Activated CD4-positive, alpha-beta T cell treated with anti-CD3 and anti-CD28 coated beads, Interleukin-2, Interleukin-6, amounts not matched to agents 100 ng/mL and 50 ng/mL, durations not matched to agents 16 hours and 8 hours (primary cell): ENCODE measurements around the gene WEE2.
"Not testable (repeated sequence)": the region's sequence is repeated elsewhere in the genome, so short reads cannot be mapped to it uniquely, and the experiment has no call there.

Experiments used
- DNase-seq: peaks from one replicate; pipeline ENCODE4 v3.0.0-alpha.2; 2020

Gene WEE2

GRCh38 chr7:141715794-141716689, 7.9 kb downstream of the WEE2 start:
- DNase-seq, result no peak

DNA sequence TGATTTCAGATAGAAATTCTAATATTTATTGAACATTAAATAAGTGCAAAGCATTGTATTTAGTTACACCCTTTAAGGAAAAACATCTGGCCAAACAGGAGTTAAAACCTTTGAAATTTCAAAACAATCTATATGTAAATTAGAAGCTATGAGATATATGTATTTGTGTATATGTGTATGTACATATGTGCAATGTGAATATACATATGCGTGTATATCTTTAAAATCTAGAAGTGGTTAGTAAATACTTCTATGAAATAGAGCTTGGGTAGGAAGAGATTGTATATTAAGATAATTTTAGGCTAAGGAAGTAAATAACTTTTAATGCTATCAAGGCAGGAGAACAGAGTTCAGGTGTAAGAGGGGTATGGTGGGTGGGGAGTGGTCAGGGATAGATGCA, 9.3 kb downstream of the WEE2 start:
- no peak for DNase-seq

DNA sequence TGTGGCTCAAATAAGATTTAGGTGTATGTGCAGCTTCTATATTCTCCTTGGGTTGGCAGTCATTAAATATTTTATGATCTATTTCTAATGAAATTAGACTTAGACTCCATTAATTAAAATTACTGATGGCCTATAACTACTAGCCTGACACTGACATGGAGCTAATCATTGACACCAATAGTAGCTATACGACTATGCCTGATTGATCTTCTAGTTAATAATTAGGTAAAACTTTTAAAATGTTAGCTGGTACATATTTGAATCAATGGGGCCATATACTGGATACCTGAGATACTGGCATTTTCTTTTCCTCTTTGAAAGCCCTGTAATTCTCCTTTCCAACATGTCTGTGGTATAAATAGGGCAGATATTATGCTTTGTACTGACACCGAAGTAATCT, 14.4 kb downstream of the WEE2 start:
- DNase-seq, result no peak

GRCh38 chr7:141729020-141729419, 20.9 kb downstream of the WEE2 start:
- no peak for DNase-seq

DNA sequence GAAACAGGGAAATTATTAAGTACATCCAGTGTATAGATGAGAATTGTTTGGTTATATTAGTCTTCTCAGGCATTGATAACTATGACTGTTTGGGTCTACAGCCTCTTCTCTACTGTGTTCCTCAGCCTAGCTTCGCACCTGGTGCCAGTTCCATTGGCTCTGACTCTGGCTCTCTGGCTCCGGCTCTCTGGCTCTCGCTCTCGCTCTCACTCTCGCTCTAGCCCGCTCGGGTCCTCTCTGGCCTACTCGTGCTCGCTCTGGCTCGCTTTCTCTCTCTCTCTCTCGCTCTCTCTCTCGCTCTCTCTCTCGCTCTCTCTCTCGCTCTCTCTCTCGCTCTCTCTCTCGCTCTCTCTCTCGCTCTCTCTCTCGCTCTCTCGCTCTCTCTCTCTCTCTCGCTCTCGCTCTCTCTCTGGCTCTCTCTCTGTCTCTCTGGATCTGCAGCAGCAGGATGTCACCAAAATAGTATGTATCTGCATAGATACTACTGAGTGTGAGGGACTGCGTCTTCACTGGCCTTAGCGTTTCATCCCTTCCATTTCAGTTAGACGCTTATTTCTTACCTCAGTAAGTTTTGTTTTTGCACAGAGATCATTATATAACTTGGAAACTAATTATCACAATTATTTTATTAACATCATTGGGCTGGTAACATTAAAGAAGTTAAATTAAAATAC, 23.5 kb downstream of the WEE2 start:
- no peak for DNase-seq

DNA sequence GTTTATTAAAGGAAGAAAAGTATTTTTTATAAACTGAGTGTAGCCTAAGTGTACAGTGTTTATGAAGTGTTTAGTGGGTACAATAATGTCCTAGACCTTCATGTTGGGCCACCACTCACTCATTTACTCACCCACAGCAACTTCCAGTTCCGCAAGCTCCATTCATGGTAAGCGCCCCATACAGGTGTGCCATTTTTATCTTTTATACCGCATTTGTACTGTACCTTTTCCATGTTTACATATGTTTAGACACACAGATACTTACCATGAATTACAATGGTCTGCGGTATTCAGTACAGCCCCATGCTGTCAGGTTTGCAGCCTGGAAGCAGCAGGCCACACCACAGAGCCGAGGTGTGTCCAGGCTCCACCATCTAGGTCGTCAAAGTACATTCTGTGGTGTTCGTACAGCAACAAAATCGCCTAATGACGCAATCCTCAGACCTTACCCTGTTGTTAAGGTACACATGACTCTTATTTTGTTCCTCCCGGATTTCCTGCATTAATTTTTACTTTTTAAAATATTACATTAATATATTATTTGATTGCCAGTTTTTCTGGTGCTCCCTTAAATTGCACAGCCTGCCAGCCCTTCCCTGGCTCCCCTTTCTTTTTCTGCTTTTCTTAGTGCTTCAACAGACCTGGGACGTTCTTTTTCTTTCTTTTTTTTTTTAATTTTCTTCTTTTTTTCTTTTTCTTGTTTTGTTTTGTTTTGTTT, 29.1 kb downstream of the WEE2 start:
- DNase-seq, result peak; percentile 14

DNA sequence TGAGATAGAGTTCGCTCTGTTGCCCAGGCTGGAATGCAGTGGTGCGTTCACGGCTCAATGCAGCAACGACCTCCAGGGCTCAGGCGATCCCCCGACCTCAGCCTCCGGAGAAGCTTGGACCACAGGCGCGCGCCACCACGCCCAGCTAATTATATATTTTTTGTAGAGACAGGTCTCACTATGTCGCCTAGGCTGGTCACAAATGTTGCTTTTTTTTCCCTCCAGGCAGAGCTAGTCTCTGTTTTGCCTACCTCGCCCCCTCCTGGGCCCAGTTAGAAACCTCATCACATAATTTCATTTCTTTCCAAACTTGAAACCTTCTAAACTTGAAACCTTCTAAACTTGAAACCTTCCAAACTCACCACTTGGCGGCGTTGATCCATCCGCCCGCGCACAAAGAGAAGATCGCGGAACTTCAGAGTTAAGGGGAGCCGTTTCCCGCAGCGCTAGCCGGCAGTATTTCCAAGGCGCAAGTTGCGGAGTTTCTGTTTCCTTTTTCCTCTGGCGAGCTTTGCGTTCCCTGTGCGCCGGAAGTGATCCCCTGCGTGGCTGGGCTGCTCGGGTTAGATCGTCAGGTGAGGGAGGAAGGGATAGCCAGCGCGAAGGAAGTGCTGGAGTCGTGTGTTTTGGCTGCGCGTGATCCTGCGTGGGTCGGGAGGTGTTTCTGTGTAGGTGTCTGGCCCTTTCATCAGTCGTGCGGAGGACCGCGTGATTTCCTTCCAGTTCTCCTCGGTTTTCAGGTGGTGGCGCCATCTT, 29.9 kb downstream of the WEE2 start, which contains the start of gene SSBP1:
Gene SSBP1, plus strand, starts transcription at position 523 of the 756 bp plus-strand sequence. CDS start 809 bp downstream, outside the sequence.
- peak; percentile 95 for DNase-seq

GRCh38 chr7:141738592-141739013, 30.4 kb downstream of the WEE2 start:
- DNase-seq, result no peak

DNA sequence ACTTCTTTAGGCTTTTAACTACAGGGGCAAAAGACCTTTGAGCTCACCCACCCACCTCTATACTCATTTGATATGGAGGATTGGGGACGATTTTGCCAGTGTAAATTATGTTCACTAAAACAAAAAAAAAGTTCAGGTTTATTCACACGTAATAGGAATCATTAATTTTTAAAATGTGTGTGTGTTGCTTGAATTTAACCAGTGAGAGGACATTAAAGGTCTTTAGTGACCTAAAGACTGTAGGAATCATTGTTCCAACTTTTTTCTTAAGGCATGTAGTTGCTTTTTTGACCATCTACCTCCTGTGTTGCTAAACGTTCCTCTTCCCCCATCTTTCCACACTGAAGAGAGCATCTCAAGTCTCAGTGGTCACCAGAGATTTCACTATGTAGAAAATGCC, 31.1 kb downstream of the WEE2 start:
- DNase-seq, result no peak

DNA sequence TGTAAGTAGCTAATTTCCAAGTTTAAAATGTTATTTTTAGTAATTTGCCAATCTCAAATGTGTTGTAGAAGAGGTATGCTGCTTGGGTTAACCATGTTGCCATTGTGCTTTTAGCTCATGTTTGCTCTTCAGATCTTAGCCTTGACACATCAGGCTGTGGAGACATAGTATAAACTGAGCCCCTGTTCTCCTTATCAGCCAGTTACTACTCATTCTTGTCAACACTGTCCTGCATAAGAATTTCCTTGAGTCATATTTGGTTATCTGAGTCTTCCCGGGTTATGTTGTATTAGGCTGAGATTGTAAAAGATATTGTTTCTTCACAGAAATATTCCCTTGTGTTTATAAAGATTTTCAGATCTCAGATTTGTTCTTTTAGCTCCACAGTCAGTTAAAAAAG, 34.1 kb downstream of the WEE2 start:
- no peak for DNase-seq

GRCh38 chr7:141744131-141744530, 36.0 kb downstream of the WEE2 start:
- no peak for DNase-seq

DNA sequence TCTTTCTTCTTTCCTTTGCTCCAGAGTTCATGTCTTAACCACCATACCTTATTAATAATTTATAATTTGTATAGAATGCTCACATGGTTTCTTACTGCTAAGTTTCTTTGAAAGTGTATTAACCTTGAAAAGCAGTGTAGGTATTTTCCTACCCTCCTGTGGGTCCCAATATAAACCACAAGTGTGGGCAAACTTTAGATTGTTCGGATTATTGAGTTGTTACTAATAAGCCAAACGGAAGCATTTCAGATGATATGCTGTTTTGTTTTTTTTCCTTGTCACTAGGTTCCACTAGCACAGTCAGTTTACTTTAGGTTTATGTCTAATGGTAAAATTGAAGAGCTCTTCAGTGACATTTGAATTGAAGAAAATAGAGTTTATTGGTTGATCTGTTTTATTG, 40.2 kb downstream of the WEE2 start:
- no peak for DNase-seq

GRCh38 chr7:141751904-141752303, 43.8 kb downstream of the WEE2 start:
- DNase-seq, result not testable (repeated sequence)

DNA sequence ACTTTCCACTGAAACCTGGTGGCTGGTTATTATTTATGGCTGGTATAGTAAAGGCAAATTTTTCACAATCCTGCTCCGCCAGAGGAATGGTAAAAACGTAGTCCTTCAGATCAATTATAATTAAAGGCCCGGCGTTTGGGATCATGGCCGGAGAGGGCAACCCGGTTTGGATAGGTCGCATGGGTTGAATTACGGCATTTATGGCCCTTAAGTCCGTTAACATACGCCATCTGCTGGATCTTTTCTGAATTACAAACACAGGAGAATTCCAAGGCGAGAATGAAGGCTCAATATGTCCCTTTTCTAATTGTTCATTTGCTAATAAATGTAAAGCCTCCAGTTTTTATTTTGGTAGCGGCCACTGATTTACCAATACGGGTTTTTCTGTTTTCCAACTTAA, 44.5 kb downstream of the WEE2 start:
- no peak for DNase-seq

DNA sequence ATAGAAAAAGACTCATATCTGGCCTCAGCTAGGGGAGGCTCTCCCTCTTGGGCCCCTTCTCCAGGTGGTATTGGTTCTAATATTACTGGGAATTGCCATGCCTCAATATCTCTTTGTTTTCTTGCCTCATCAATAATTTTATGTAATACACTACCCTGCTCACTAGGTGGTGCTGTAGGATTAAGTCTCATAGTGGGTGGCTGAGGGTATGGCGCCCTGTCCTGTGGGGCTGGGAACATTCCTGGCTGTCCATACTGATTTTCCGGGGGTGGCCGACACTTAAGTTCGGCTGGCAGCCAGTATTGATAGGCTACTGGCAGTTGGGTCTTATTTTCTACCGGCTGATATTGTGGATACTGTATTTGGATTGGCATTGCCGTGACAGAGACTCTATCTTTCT, 46.8 kb downstream of the WEE2 start:
- DNase-seq, result peak; percentile 35

DNA sequence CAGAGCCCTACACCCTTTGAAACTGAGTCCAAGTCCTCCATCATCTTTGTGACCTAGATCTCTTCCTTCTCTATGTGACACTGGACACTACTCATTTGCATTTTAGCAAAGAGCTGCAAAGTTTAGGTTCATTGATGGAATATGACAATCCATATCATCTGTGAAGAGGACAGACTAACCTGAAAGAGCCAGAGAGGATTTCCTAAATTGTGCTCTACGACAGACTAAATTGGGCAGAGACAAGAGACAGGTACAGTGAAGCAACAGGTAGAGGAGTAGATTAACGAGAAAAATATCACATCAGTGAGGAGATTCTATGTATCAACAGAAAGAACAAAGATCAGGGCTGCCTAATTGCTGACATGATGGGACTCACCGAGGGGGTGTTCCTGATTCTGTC, 55.6 kb downstream of the WEE2 start, which contains the start of gene TAS2R3:
Gene TAS2R3, plus strand, starts transcription at position 301 of the 400 bp plus-strand sequence. Its CDS starts 62 bp downstream, at position 363.
- no peak for DNase-seq

DNA sequence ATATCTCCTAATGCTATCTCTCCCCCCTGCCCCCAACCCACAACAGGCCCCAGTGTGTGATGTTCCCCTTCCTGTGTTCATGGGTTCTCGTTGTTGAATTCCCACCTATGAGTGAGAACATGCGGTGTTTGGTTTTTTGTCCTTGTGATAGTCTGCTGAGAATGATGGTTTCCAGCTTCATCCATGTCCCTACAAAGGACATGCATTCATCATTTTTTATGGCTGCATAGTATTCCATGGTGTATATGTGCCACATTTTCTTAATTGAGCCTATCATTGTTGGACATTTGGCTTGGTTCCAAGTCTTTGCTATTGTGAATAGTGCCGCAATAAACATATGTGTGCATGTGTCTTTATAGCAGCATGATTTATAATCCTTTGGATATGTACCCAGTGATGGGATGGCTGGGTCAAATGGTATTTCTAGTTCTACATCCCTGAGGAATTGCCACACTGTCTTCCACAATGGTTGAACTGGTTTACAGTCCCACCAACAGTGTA, 62.0 kb downstream of the WEE2 start:
- not testable (repeated sequence) for DNase-seq

GRCh38 chr7:141776374-141776773, 68.2 kb downstream of the WEE2 start, which contains the start of gene TAS2R4:
Gene TAS2R4 (plus strand): TSS chr7:141776674. CDS start chr7:141778489, 1,815 bp downstream.
- no peak for DNase-seq
